ENCODE results near the gene OAF. TPM values are rescaled to one million over a fixed set of nuclear protein-coding genes. Genes with fewer than 3 reads are reported as not detected.
A peak's percentile ranks its signal among the peaks of the same experiment; 100 is the strongest.

OAF gene
- total RNA-seq, 1 donor from 2014 or later = 13.6 TPM

- Histone ChIP-seq H3K9ac (ENCODE audit: low read depth in 1 of 3, low read length in 3 of 3) (peak overlapping the region in 1 of 3 donors; percentile 6), H3K27ac (ENCODE audit: low read depth, low read length) (no peak overlapping the region), H3K4me3 (ENCODE audit: low read length in 3 of 3) (no peak overlapping the region), H3K27me3 (ENCODE audit: control insufficient read depth in 3 of 3, insufficient read depth in 3 of 3, low read length in 3 of 3) (peaks cover 0 to 20% (median 2%) of the 10 kb centered on the region in 3 donors), H3K36me3 (ENCODE audit: control insufficient read depth in 3 of 3, insufficient read depth in 3 of 3, low read length in 3 of 3) (peaks cover 0 to 10% (median 4%) of the 10 kb centered on the region in 3 donors), H3K4me1 (ENCODE audit: control insufficient read depth in 3 of 3, insufficient read depth in 3 of 3, low read length in 3 of 3) (peaks cover 65 to 76% (median 66%) of the 10 kb centered on the region in 3 donors), H3K9me3 (ENCODE audit: control insufficient read depth in 3 of 3, low read length in 3 of 3) (no peaks in the 10 kb centered on the region)
Observed at GRCh38 chr11:120219938-120220746, 9.3 kb downstream of the OAF start.

- H3K27me3 ChIP-seq (ENCODE audit: control insufficient read depth in 3 of 3, insufficient read depth in 3 of 3, low read length in 3 of 3) = peaks cover 0 to 17% (median 2%) of the 10 kb centered on the region in 3 donors
- no peaks in the 10 kb centered on the region for H3K9me3 ChIP-seq (ENCODE audit: control insufficient read depth in 3 of 3, low read length in 3 of 3)
- H3K4me3 ChIP-seq (ENCODE audit: low read length in 3 of 3) = no peak overlapping the region
- no peak overlapping the region for H3K27ac ChIP-seq (ENCODE audit: low read depth, low read length)
- peaks cover 0 to 8% (median 2%) of the 10 kb centered on the region in 3 donors for H3K36me3 ChIP-seq (ENCODE audit: control insufficient read depth in 3 of 3, insufficient read depth in 3 of 3, low read length in 3 of 3)
- peaks cover 63 to 76% (median 65%) of the 10 kb centered on the region in 3 donors for H3K4me1 ChIP-seq (ENCODE audit: control insufficient read depth in 3 of 3, insufficient read depth in 3 of 3, low read length in 3 of 3)
- H3K9ac ChIP-seq (ENCODE audit: low read depth in 1 of 3, low read length in 3 of 3) = peak overlapping the region in 1 of 3 donors; percentile 6
Observed at GRCh38 chr11:120220747-120221037, 9.9 kb downstream of the OAF start.

GRCh38 chr11:120221115-120221752 lies 10.4 kb downstream of the OAF start:
- Histone ChIP-seq H3K9me3 (ENCODE audit: control insufficient read depth in 3 of 3, low read length in 3 of 3) (no peaks in the 10 kb centered on the region), H3K36me3 (ENCODE audit: control insufficient read depth in 3 of 3, insufficient read depth in 3 of 3, low read length in 3 of 3) (peaks cover 0 to 7% (median 2%) of the 10 kb centered on the region in 3 donors), H3K27me3 (ENCODE audit: control insufficient read depth in 3 of 3, insufficient read depth in 3 of 3, low read length in 3 of 3) (peaks cover 0 to 16% (median 2%) of the 10 kb centered on the region in 3 donors), H3K9ac (ENCODE audit: low read depth in 1 of 3, low read length in 3 of 3) (no peak overlapping the region), H3K4me3 (ENCODE audit: low read length in 3 of 3) (no peak overlapping the region), H3K4me1 (ENCODE audit: control insufficient read depth in 3 of 3, insufficient read depth in 3 of 3, low read length in 3 of 3) (peaks cover 58 to 73% (median 64%) of the 10 kb centered on the region in 3 donors), H3K27ac (ENCODE audit: low read depth, low read length) (no peak overlapping the region)

GRCh38 chr11:120222916-120223315 lies 12.1 kb downstream of the OAF start:
- Histone ChIP-seq H3K9me3 (ENCODE audit: control insufficient read depth in 3 of 3, low read length in 3 of 3) (no peaks in the 10 kb centered on the region), H3K4me3 (ENCODE audit: low read length in 3 of 3) (no peak overlapping the region), H3K9ac (ENCODE audit: low read depth in 1 of 3, low read length in 3 of 3) (peak overlapping the region in 1 of 3 donors; percentile 14), H3K27me3 (ENCODE audit: control insufficient read depth in 3 of 3, insufficient read depth in 3 of 3, low read length in 3 of 3) (peaks cover 0 to 15% (median 3%) of the 10 kb centered on the region in 3 donors), H3K27ac (ENCODE audit: low read depth, low read length) (no peak overlapping the region), H3K4me1 (ENCODE audit: control insufficient read depth in 3 of 3, insufficient read depth in 3 of 3, low read length in 3 of 3) (peaks cover 52 to 61% (median 55%) of the 10 kb centered on the region in 3 donors), H3K36me3 (ENCODE audit: control insufficient read depth in 3 of 3, insufficient read depth in 3 of 3, low read length in 3 of 3) (peaks cover 0 to 9% (median 0%) of the 10 kb centered on the region in 3 donors)

GRCh38 chr11:120223793-120224192 lies 13.0 kb downstream of the OAF start:
- no peak overlapping the region for H3K27ac ChIP-seq (ENCODE audit: low read depth, low read length)

GRCh38 chr11:120224361-120224760 lies 13.5 kb downstream of the OAF start:
- Histone ChIP-seq H3K9me3 (ENCODE audit: control insufficient read depth in 3 of 3, low read length in 3 of 3) (no peaks in the 10 kb centered on the region), H3K27me3 (ENCODE audit: control insufficient read depth in 3 of 3, insufficient read depth in 3 of 3, low read length in 3 of 3) (peaks cover 0 to 11% (median 3%) of the 10 kb centered on the region in 3 donors), H3K9ac (ENCODE audit: low read depth in 1 of 3, low read length in 3 of 3) (peak overlapping the region in 1 of 3 donors; percentile 25), H3K4me1 (ENCODE audit: control insufficient read depth in 3 of 3, insufficient read depth in 3 of 3, low read length in 3 of 3) (peaks cover 44 to 48% (median 47%) of the 10 kb centered on the region in 3 donors), H3K4me3 (ENCODE audit: low read length in 3 of 3) (peak overlapping the region in 1 of 3 donors; percentile 9), H3K27ac (ENCODE audit: low read depth, low read length) (peak overlapping the region; percentile 70), H3K36me3 (ENCODE audit: control insufficient read depth in 3 of 3, insufficient read depth in 3 of 3, low read length in 3 of 3) (peaks cover 0 to 18% (median 0%) of the 10 kb centered on the region in 3 donors)

More at GRCh38 chr11:120223793-120224192, 13.0 kb downstream of the OAF start:
- Histone ChIP-seq H3K4me1 (ENCODE audit: control insufficient read depth in 3 of 3, insufficient read depth in 3 of 3, low read length in 3 of 3) (peaks cover 48 to 53% (median 51%) of the 10 kb centered on the region in 3 donors), H3K9me3 (ENCODE audit: control insufficient read depth in 3 of 3, low read length in 3 of 3) (no peaks in the 10 kb centered on the region), H3K4me3 (ENCODE audit: low read length in 3 of 3) (no peak overlapping the region), H3K36me3 (ENCODE audit: control insufficient read depth in 3 of 3, insufficient read depth in 3 of 3, low read length in 3 of 3) (peaks cover 0 to 13% (median 0%) of the 10 kb centered on the region in 3 donors), H3K27me3 (ENCODE audit: control insufficient read depth in 3 of 3, insufficient read depth in 3 of 3, low read length in 3 of 3) (peaks cover 0 to 15% (median 3%) of the 10 kb centered on the region in 3 donors), H3K9ac (ENCODE audit: low read depth in 1 of 3, low read length in 3 of 3) (no peak overlapping the region)

GRCh38 chr11:120224972-120225909 lies 14.4 kb downstream of the OAF start:
- H3K36me3 ChIP-seq (ENCODE audit: control insufficient read depth in 3 of 3, insufficient read depth in 3 of 3, low read length in 3 of 3) = peaks cover 0 to 18% (median 0%) of the 10 kb centered on the region in 3 donors
- H3K9me3 ChIP-seq (ENCODE audit: control insufficient read depth in 3 of 3, low read length in 3 of 3) = no peaks in the 10 kb centered on the region
- H3K4me1 ChIP-seq (ENCODE audit: control insufficient read depth in 3 of 3, insufficient read depth in 3 of 3, low read length in 3 of 3) = peaks cover 36 to 39% (median 38%) of the 10 kb centered on the region in 3 donors
- peak overlapping the region in 1 of 3 donors; percentile 9 for H3K4me3 ChIP-seq (ENCODE audit: low read length in 3 of 3)
- H3K27me3 ChIP-seq (ENCODE audit: control insufficient read depth in 3 of 3, insufficient read depth in 3 of 3, low read length in 3 of 3) = peaks cover 0 to 13% (median 3%) of the 10 kb centered on the region in 3 donors
- peak overlapping the region; percentile 10 to 25 (median 14) for H3K9ac ChIP-seq (ENCODE audit: low read depth in 1 of 3, low read length in 3 of 3)
- peak overlapping the region; percentile 70 for H3K27ac ChIP-seq (ENCODE audit: low read depth, low read length)

GRCh38 chr11:120226242-120226641 lies 15.4 kb downstream of the OAF start:
- no peak overlapping the region for H3K4me3 ChIP-seq (ENCODE audit: low read length in 3 of 3)
- H3K9me3 ChIP-seq (ENCODE audit: control insufficient read depth in 3 of 3, low read length in 3 of 3) = no peaks in the 10 kb centered on the region
- H3K9ac ChIP-seq (ENCODE audit: low read depth in 1 of 3, low read length in 3 of 3) = no peak overlapping the region
- peaks cover 28 to 35% (median 30%) of the 10 kb centered on the region in 3 donors for H3K4me1 ChIP-seq (ENCODE audit: control insufficient read depth in 3 of 3, insufficient read depth in 3 of 3, low read length in 3 of 3)
- H3K36me3 ChIP-seq (ENCODE audit: control insufficient read depth in 3 of 3, insufficient read depth in 3 of 3, low read length in 3 of 3) = peaks cover 0 to 18% (median 0%) of the 10 kb centered on the region in 3 donors
- H3K27me3 ChIP-seq (ENCODE audit: control insufficient read depth in 3 of 3, insufficient read depth in 3 of 3, low read length in 3 of 3) = peaks cover 0 to 11% (median 3%) of the 10 kb centered on the region in 3 donors
- peak overlapping the region; percentile 70 for H3K27ac ChIP-seq (ENCODE audit: low read depth, low read length)

- Histone ChIP-seq H3K4me3 (ENCODE audit: low read length in 3 of 3) (no peak overlapping the region), H3K27ac (ENCODE audit: low read depth, low read length) (no peak overlapping the region)
Observed at GRCh38 chr11:120226714-120227113, 15.9 kb downstream of the OAF start.

More at GRCh38 chr11:120226714-120227113, 15.9 kb downstream of the OAF start:
- Histone ChIP-seq H3K9ac (ENCODE audit: low read depth in 1 of 3, low read length in 3 of 3) (no peak overlapping the region), H3K27me3 (ENCODE audit: control insufficient read depth in 3 of 3, insufficient read depth in 3 of 3, low read length in 3 of 3) (peaks cover 0 to 13% (median 3%) of the 10 kb centered on the region in 3 donors), H3K4me1 (ENCODE audit: control insufficient read depth in 3 of 3, insufficient read depth in 3 of 3, low read length in 3 of 3) (peaks cover 25 to 30% (median 26%) of the 10 kb centered on the region in 3 donors), H3K9me3 (ENCODE audit: control insufficient read depth in 3 of 3, low read length in 3 of 3) (no peaks in the 10 kb centered on the region), H3K36me3 (ENCODE audit: control insufficient read depth in 3 of 3, insufficient read depth in 3 of 3, low read length in 3 of 3) (peaks cover 0 to 18% (median 0%) of the 10 kb centered on the region in 3 donors)
